Measurements from ENCODE around the gene MPO. TPM values are rescaled to one million over a fixed set of nuclear protein-coding genes. Genes with fewer than 3 reads are reported as not detected.

MPO gene
- total and polyA plus RNA-seq, 10 of the 15 experiments (the other 5 are each of a cell fraction or from before 2014, with no cell fraction given): 0.06 to 0.49 (median 0.14) TPM

Other genes with a start within 250 kb of the MPO start
Only the 7 nearest of the 11 such genes appear.
- not detected in 2 replicates for gene OR4D1, start 132.6 kb downstream of the MPO start, total RNA-seq (2014; rRNA removed)
- gene OR4D1, start 132.6 kb downstream of the MPO start, total RNA-seq (2014; rRNA removed; fragmentation: Illumina TruSeq; extraction: Trizol): not detected in 2 replicates
- gene OR4D1, start 132.6 kb downstream of the MPO start, total RNA-seq (2021): not detected in 2 replicates
- gene OR4D1, start 132.6 kb downstream of the MPO start, polyA plus RNA-seq (2011; rRNA removed): not detected in 2 replicates
- not detected in 2 replicates for gene OR4D1, start 132.6 kb downstream of the MPO start, polyA plus RNA-seq (2014; fragmentation: Illumina TruSeq; extraction: Trizol)
- not detected for gene OR4D1, start 132.6 kb downstream of the MPO start, polyA plus RNA-seq (2014; fragmentation: Nextera tagmentation; extraction: Ambion mirVana)
- not detected in 2 replicates for gene OR4D1, start 132.6 kb downstream of the MPO start, polyA plus RNA-seq (2014; rRNA removed)
- not detected for gene OR4D1, start 132.6 kb downstream of the MPO start, polyA plus RNA-seq (2016; fragmentation: Nextera tagmentation; extraction: Ambion mirVana)
- gene OR4D2, start 114.0 kb downstream of the MPO start, total RNA-seq (2014; rRNA removed): not detected in 2 replicates
- not detected in 2 replicates for gene OR4D2, start 114.0 kb downstream of the MPO start, total RNA-seq (2014; rRNA removed; fragmentation: Illumina TruSeq; extraction: Trizol)
- not detected in 2 replicates for gene OR4D2, start 114.0 kb downstream of the MPO start, total RNA-seq (2021)
- not detected in 2 replicates for gene OR4D2, start 114.0 kb downstream of the MPO start, polyA plus RNA-seq (2011; rRNA removed)
- gene OR4D2, start 114.0 kb downstream of the MPO start, polyA plus RNA-seq (2014; fragmentation: Illumina TruSeq; extraction: Trizol): not detected in 2 replicates
- under 1 TPM in 1 of 2 experiments, not detected in 1; 0.04 TPM for gene OR4D2, start 114.0 kb downstream of the MPO start, polyA plus RNA-seq (2014; fragmentation: Nextera tagmentation; extraction: Ambion mirVana)
- not detected in 2 replicates for gene OR4D2, start 114.0 kb downstream of the MPO start, polyA plus RNA-seq (2014; rRNA removed)
- gene OR4D2, start 114.0 kb downstream of the MPO start, polyA plus RNA-seq (2016; fragmentation: Nextera tagmentation; extraction: Ambion mirVana): not detected
- gene EPX, start 88.2 kb downstream of the MPO start, total RNA-seq (2014; rRNA removed): not detected in 2 replicates
- not detected in 2 replicates for gene EPX, start 88.2 kb downstream of the MPO start, total RNA-seq (2014; rRNA removed; fragmentation: Illumina TruSeq; extraction: Trizol)
- gene EPX, start 88.2 kb downstream of the MPO start, total RNA-seq (2021): not detected in 2 replicates
- gene EPX, start 88.2 kb downstream of the MPO start, polyA plus RNA-seq (2011; rRNA removed): 0.03 TPM in 1 of 2 replicates, not detected in the other
- gene EPX, start 88.2 kb downstream of the MPO start, polyA plus RNA-seq (2014; fragmentation: Illumina TruSeq; extraction: Trizol): not detected in 2 replicates
- gene EPX, start 88.2 kb downstream of the MPO start, polyA plus RNA-seq (2014; fragmentation: Nextera tagmentation; extraction: Ambion mirVana): not detected
- not detected in 2 replicates for gene EPX, start 88.2 kb downstream of the MPO start, polyA plus RNA-seq (2014; rRNA removed)
- gene EPX, start 88.2 kb downstream of the MPO start, polyA plus RNA-seq (2016; fragmentation: Nextera tagmentation; extraction: Ambion mirVana): not detected
- 13.6 and 16.2 TPM in 2 replicates for gene MKS1, start 61.7 kb downstream of the MPO start, total RNA-seq (2014; rRNA removed)
- 8.7 and 10.7 TPM in 2 replicates for gene MKS1, start 61.7 kb downstream of the MPO start, total RNA-seq (2014; rRNA removed; fragmentation: Illumina TruSeq; extraction: Trizol)
- gene MKS1, start 61.7 kb downstream of the MPO start, total RNA-seq (2021): 13.1 and 16.8 TPM in 2 replicates
- gene MKS1, start 61.7 kb downstream of the MPO start, polyA plus RNA-seq (2011; rRNA removed): 12.1 and 17.7 TPM in 2 replicates
- gene MKS1, start 61.7 kb downstream of the MPO start, polyA plus RNA-seq (2014; fragmentation: Illumina TruSeq; extraction: Trizol): 12.2 and 13.2 TPM in 2 replicates
- gene MKS1, start 61.7 kb downstream of the MPO start, polyA plus RNA-seq (2014; fragmentation: Nextera tagmentation; extraction: Ambion mirVana): 1 to 10 TPM; 5.7 to 7.2 TPM
- 14.6 and 16.5 TPM in 2 replicates for gene MKS1, start 61.7 kb downstream of the MPO start, polyA plus RNA-seq (2014; rRNA removed)
- 10 to 100 TPM; 18.7 to 21.4 TPM for gene MKS1, start 61.7 kb downstream of the MPO start, polyA plus RNA-seq (2016; fragmentation: Nextera tagmentation; extraction: Ambion mirVana)
- gene LPO, start 42.4 kb downstream of the MPO start, total RNA-seq (2014; rRNA removed): not detected in 2 replicates
- not detected in 2 replicates for gene LPO, start 42.4 kb downstream of the MPO start, total RNA-seq (2014; rRNA removed; fragmentation: Illumina TruSeq; extraction: Trizol)
- not detected in 2 replicates for gene LPO, start 42.4 kb downstream of the MPO start, total RNA-seq (2021)
- 0.03 TPM in 1 of 2 replicates, not detected in the other for gene LPO, start 42.4 kb downstream of the MPO start, polyA plus RNA-seq (2011; rRNA removed)
- gene LPO, start 42.4 kb downstream of the MPO start, polyA plus RNA-seq (2014; fragmentation: Illumina TruSeq; extraction: Trizol): 0.06 TPM in 1 of 2 replicates, not detected in the other
- gene LPO, start 42.4 kb downstream of the MPO start, polyA plus RNA-seq (2014; fragmentation: Nextera tagmentation; extraction: Ambion mirVana): not detected
- gene LPO, start 42.4 kb downstream of the MPO start, polyA plus RNA-seq (2014; rRNA removed): not detected in 2 replicates
- gene LPO, start 42.4 kb downstream of the MPO start, polyA plus RNA-seq (2016; fragmentation: Nextera tagmentation; extraction: Ambion mirVana): under 1 TPM in 1 of 2 experiments, not detected in 1; 0.11 TPM
- gene TSPOAP1, start 47.9 kb upstream of the MPO start, total RNA-seq (2014; rRNA removed): 5.6 and 5.7 TPM in 2 replicates
- 2.8 and 3.6 TPM in 2 replicates for gene TSPOAP1, start 47.9 kb upstream of the MPO start, total RNA-seq (2014; rRNA removed; fragmentation: Illumina TruSeq; extraction: Trizol)
- 6.5 and 8.8 TPM in 2 replicates for gene TSPOAP1, start 47.9 kb upstream of the MPO start, total RNA-seq (2021)
- 11.6 and 16.4 TPM in 2 replicates for gene TSPOAP1, start 47.9 kb upstream of the MPO start, polyA plus RNA-seq (2011; rRNA removed)
- gene TSPOAP1, start 47.9 kb upstream of the MPO start, polyA plus RNA-seq (2014; fragmentation: Illumina TruSeq; extraction: Trizol): 1.2 and 4.2 TPM in 2 replicates
- under 1 TPM in 1 of 2 experiments, not detected in 1; 0.58 TPM for gene TSPOAP1, start 47.9 kb upstream of the MPO start, polyA plus RNA-seq (2014; fragmentation: Nextera tagmentation; extraction: Ambion mirVana)
- 8.5 and 10.9 TPM in 2 replicates for gene TSPOAP1, start 47.9 kb upstream of the MPO start, polyA plus RNA-seq (2014; rRNA removed)
- 1 to 10 TPM; 2.2 to 3.2 TPM for gene TSPOAP1, start 47.9 kb upstream of the MPO start, polyA plus RNA-seq (2016; fragmentation: Nextera tagmentation; extraction: Ambion mirVana)
- gene SUPT4H1, start 71.3 kb upstream of the MPO start, total RNA-seq (2014; rRNA removed): 87.9 and 92.8 TPM in 2 replicates
- gene SUPT4H1, start 71.3 kb upstream of the MPO start, total RNA-seq (2014; rRNA removed; fragmentation: Illumina TruSeq; extraction: Trizol): 70.4 and 83.8 TPM in 2 replicates
- 87.0 and 93.2 TPM in 2 replicates for gene SUPT4H1, start 71.3 kb upstream of the MPO start, total RNA-seq (2021)
- 230 and 240 TPM in 2 replicates for gene SUPT4H1, start 71.3 kb upstream of the MPO start, polyA plus RNA-seq (2011; rRNA removed)
- 98.9 and 112 TPM in 2 replicates for gene SUPT4H1, start 71.3 kb upstream of the MPO start, polyA plus RNA-seq (2014; fragmentation: Illumina TruSeq; extraction: Trizol)
- gene SUPT4H1, start 71.3 kb upstream of the MPO start, polyA plus RNA-seq (2014; fragmentation: Nextera tagmentation; extraction: Ambion mirVana): 100 to 1,000 TPM; 148 to 293 TPM
- 94.9 and 102 TPM in 2 replicates for gene SUPT4H1, start 71.3 kb upstream of the MPO start, polyA plus RNA-seq (2014; rRNA removed)
- gene SUPT4H1, start 71.3 kb upstream of the MPO start, polyA plus RNA-seq (2016; fragmentation: Nextera tagmentation; extraction: Ambion mirVana): 100 to 1,000 TPM; 143 to 159 TPM

All from GM12878 (cell line).